Heart left ventricle (tissue), 16 donors: ENCODE data around the gene CENPX. TPM values are rescaled to one million over a fixed set of nuclear protein-coding genes. Genes with fewer than 3 reads are reported as not detected.

Experiments
- ATAC-seq, 4 donors: fragments of 200-7000 bp; cut with Tn5 transposase; one replicate each; pipeline ENCODE4 v1.9.1; 2020 to 2022; ENCODE audit warnings: moderate library complexity in 4 of 4, mild to moderate bottlenecking in 3 of 4, moderate number of reproducible peaks in 1 of 4
- DNase-seq, 5 donors: peaks; one replicate each; pipeline ENCODE4 v3.0.0-alpha.2; 2020
- H3K27ac ChIP-seq, 12 donors: fragments of 200-600 bp; sonication (generic) in 4 of 12; one replicate each; pipeline versions ENCODE4 v1.5.0 to v1.8.0; 2016 to 2022; ENCODE audit warnings: mild to moderate bottlenecking in 2 of 12
- H3K27me3 ChIP-seq, 9 donors: fragments of 200-600 bp; sonication (generic) in 2 of 9; one replicate each; pipeline versions ENCODE4 v1.5.1 to v1.8.0; 2016 to 2022; ENCODE audit warnings: mild to moderate bottlenecking in 3 of 9
- H3K36me3 ChIP-seq, 9 donors: fragments of 200-600 bp; sonication (generic) in 2 of 9; one replicate each; pipeline versions ENCODE4 v1.5.0 to v1.8.0; 2018 to 2022; ENCODE audit warnings: mild to moderate bottlenecking in 2 of 9
- H3K4me1 ChIP-seq, 12 donors: fragments of 200-600 bp; sonication (generic) in 4 of 12; one replicate each; pipeline versions ENCODE4 v1.5.0 to v1.8.0; 2016 to 2022; ENCODE audit warnings: mild to moderate bottlenecking in 3 of 12
- H3K4me3 ChIP-seq, 12 donors: fragments of 200-600 bp; sonication (generic) in 4 of 12; one replicate each; pipeline versions ENCODE4 v1.5.0 to v1.8.0; 2017 to 2022; ENCODE audit warnings: mild to moderate bottlenecking in 9 of 12, moderate library complexity in 4 of 12
- H3K9me3 ChIP-seq, 12 donors: fragments of 200-600 bp; sonication (generic) in 4 of 12; one replicate each; pipeline versions ENCODE4 v1.5.0 to v1.8.0; 2016 to 2022; ENCODE audit warnings: mild to moderate bottlenecking in 1 of 12
- CTCF ChIP-seq, 12 donors: fragments of 200-600 bp; sonication (generic) in 4 of 12; IDR thresholded peaks; one replicate each; pipeline versions ENCODE4 v1.5.0 to v1.8.0; 2018 to 2022; ENCODE audit warnings: antibody characterized with exemption in 12 of 12, mild to moderate bottlenecking in 5 of 12
- POLR2A ChIP-seq, 2 donors: fragments of 450-650 bp; IDR thresholded peaks; one replicate each; pipeline ENCODE4 v1.6.1; 2017; ENCODE audit warnings: antibody characterized with exemption in 2 of 2, mild to moderate bottlenecking in 2 of 2, moderate library complexity in 2 of 2
- whole genome bisulfite sequencing, 4 donors: extraction: QIAGEN DNeasy Blood & Tissue Kit in 2 of 4; methylation state at CpG; one replicate each; pipeline versions ENCODE4 v1.1.5 to v1.1.7; 2013 to 2018; 5-methylcytosine and 5-hydroxymethylcytosine counted together
- intact Hi-C, 10 donors: fragments of 100-400 bp; cut with DNase I; formaldehyde crosslinking; loops; one replicate each; pipeline versions ENCODE4 v1.11.1 to v1.14.2; 2022
- polyA plus RNA-seq, 2 donors: library from polyadenylated mRNA; stranded (reverse); fragments of 200-250 nt; gene quantifications; one replicate each; pipeline ENCODE4 v1.2.3, GENCODE V29; 2013
- total RNA-seq, 9 donors: library from RNA; depleted of rRNA in 2 of 9; stranded (reverse); fragments of >200 nt in 2 of 9; fragmentation: NEBNext Ultra II Directional in 3 of 9; extraction: Animal tissue kit (Norgen Biotek cat#: 25700) in 3 of 9; gene quantifications; one replicate each; pipeline versions ENCODE4 v1.1.0 to v1.2.4, GENCODE V29; 2016 to 2023
- donor health status: ischemic (EF 13 %, LVEDD 7.1; RV severe dilation, severe dysfunction).
- donor health status: healthy with polysubstance abuse.
- donor health status: DM: no; HTN: yes; CAD: no.
- donor health status: DM: no; HTN: no; CAD: no.
- donor health status: ischemic (EF 25% LVEDD 6.9; RV normal size, moderate dysfunction).
- donor health status: ischemic (EF 25% LVEDD 5.7; RV mildly dilated, moderate dysfunction).
- donor health status: healthy.
- donor health status: DM: yes; HTN: yes; CAD: no.
- donor health status: ischemic (EF 35%, LVEDD 5.7; RV mildly dilated, moderate dysfunction).
- donor health status: nonischemic (EF 11% LVEDD 7.7; RV severe dilation, severe dysfunction).
- donor health status: DM: yes; HTN: yes; CAD: no.
- donor health status: PGD.
- donor health status: ischemic (EF 29% LVEDD 5.4; RV normal size, mild dysfunction).
- donor health status: nonischemic (EF 23%, LVEDD 6.1; RV moderate dilation, normal function).

Gene CENPX
- total and polyA plus RNA-seq, 11 donors: 16.8 to 126 (median 29.2) TPM

- H3K27ac ChIP-seq: no peak overlapping the region
- no peak for ATAC-seq
- H3K4me1 ChIP-seq: peaks cover 5 to 44% (median 25%) of the 10 kb centered on the region in 12 donors
- H3K27me3 ChIP-seq: no peaks in the 10 kb centered on the region
- no peaks in the 10 kb centered on the region for H3K9me3 ChIP-seq
- no peak for DNase-seq
- TF ChIP-seq CTCF (IDR thresholded peaks at IDR 0.05) (no peak), POLR2A (IDR thresholded peaks at IDR 0.05) (no peak)
- H3K4me3 ChIP-seq: no peak overlapping the region
- intact Hi-C loops: loop anchor here in 5 of 10 donors (5.0 to 10.0 kb wide), 4 partner anchors 48 to 297 kb away; partner anchors contain the start of genes ASPSCR1 (in 4 of the 5) and P4HB (in 1 of the 5)
- 88 to 100% (median 97%) methylated on average over 3 to 17 of the region's 17 CpGs for WGBS, 4 donors
- peaks cover 0 to 4% (median 0%) of the 10 kb centered on the region in 9 donors for H3K36me3 ChIP-seq
Measured at GRCh38 chr17:82024859-82025258, 2.2 kb upstream of the CENPX start.

GRCh38 chr17:82023447-82024241 is 966 bp upstream of the CENPX start:
- Histone ChIP-seq H3K27ac (peak overlapping the region in 9 of 12 donors; percentile 19 to 61 (median 47)), H3K4me1 (peaks cover 5 to 37% (median 23%) of the 10 kb centered on the region in 12 donors), H3K27me3 (no peaks in the 10 kb centered on the region), H3K36me3 (peaks cover 0 to 10% (median 3%) of the 10 kb centered on the region in 9 donors), H3K4me3 (peak overlapping the region; percentile 58 to 98 (median 91)), H3K9me3 (no peaks in the 10 kb centered on the region)
- intact Hi-C loops: loop anchor here in 6 of 10 donors (1.0 to 10.0 kb wide), 6 partner anchors 46 to 163 kb away; partner anchors contain the start of genes ASPSCR1 (in 4 of the 6), P4HB (in 2 of the 6) and FASN (in 1 of the 6)
- 1 to 10% (median 8%) methylated on average over 21 to 55 of the region's 55 CpGs for WGBS, 4 donors
- DNase-seq (no peak), ATAC-seq (peak in 2 of 4 donors; percentile 0 to 3)
- TF ChIP-seq CTCF (IDR thresholded peaks at IDR 0.05) (no peak), POLR2A (IDR thresholded peaks at IDR 0.05) (no peak)

GRCh38 chr17:82022981-82023446 is 336 bp upstream of the CENPX start, which contains the start of gene LRRC45:
LRRC45 (plus strand) TSS chr17:82023305; CDS start chr17:82023644, 339 bp downstream.
- peak within 1 kb of the TSS in 11 of 12 donors; percentile 32 to 85 (median 73) for H3K27ac ChIP-seq
- peaks cover 5 to 37% (median 23%) of the 10 kb centered on the region in 12 donors for H3K4me1 ChIP-seq
- intact Hi-C loops: loop anchor here in 6 of 10 donors (1.0 to 10.0 kb wide), 6 partner anchors 46 to 162 kb away; partner anchors contain the start of genes ASPSCR1 (in 4 of the 6), P4HB (in 2 of the 6) and FASN (in 1 of the 6)
- 0% methylated on average over 10 to 42 of the region's 42 CpGs for WGBS, 4 donors
- ATAC-seq (peak; percentile 94 to 98 (median 96)), DNase-seq (peak; percentile 100)
- H3K9me3 ChIP-seq: no peaks in the 10 kb centered on the region
- TF ChIP-seq CTCF (IDR thresholded peaks at IDR 0.05) (no peak), POLR2A (IDR thresholded peaks at IDR 0.05) (no peak)
- no peaks in the 10 kb centered on the region for H3K27me3 ChIP-seq
- H3K4me3 ChIP-seq: peak within 1 kb of the TSS; percentile 77 to 99 (median 94)
- peaks cover 0 to 14% (median 6%) of the 10 kb centered on the region in 9 donors for H3K36me3 ChIP-seq
